H1 (cell line): Measurements from ENCODE around the gene CASK. TPM values are rescaled to one million over a fixed set of nuclear protein-coding genes. Genes with fewer than 3 reads are reported as not detected.

Experiments used
- ASH2L ChIP-seq: fragments of 200-600, 300-600 bp; sonication (generic); IDR thresholded peaks from one replicate; pipeline ENCODE4 v1.7.1; 2017; ENCODE audit warnings: low read length
- EP300 ChIP-seq, 2 experiments: IDR thresholded peaks; 1 replicate in 1 of 2; 2 replicates in 1 of 2; pipeline ENCODE4 v1.6.1; 2011 to 2012; ENCODE audit warnings: low read depth in 2 of 2, low read length in 2 of 2, mild to moderate bottlenecking in 2 of 2, borderline replicate concordance in 1 of 2, inconsistent platforms in 1 of 2, moderate library complexity in 1 of 2
- KDM1A ChIP-seq: fragments of 200-600, 300-600 bp; sonication (generic); IDR thresholded peaks from 2 replicates; pipeline ENCODE4 v1.7.1; 2016; ENCODE audit warnings: mild to moderate bottlenecking, low read length, borderline replicate concordance
- KDM4A ChIP-seq: IDR thresholded peaks from one replicate; pipeline ENCODE4 v1.7.1; 2012; ENCODE audit warnings: low read depth, mild to moderate bottlenecking, moderate library complexity, low read length, inconsistent platforms; ENCODE audit not compliant: severe bottlenecking
- polyA plus RNA-seq, 7 experiments: library from polyadenylated mRNA; depleted of rRNA in 3 of 7; stranded (reverse) in 5 of 7; unstranded in 2 of 7; fragments of >200 nt in 5 of 7; fragments of 200-250 nt in 2 of 7; gene quantifications; 1 replicate in 5 of 7; 2 replicates in 1 of 7; 4 replicates in 1 of 7; pipeline versions ENCODE4 v1.2.1 to v1.2.3, GENCODE V29; 2011 to 2013; ENCODE audit warnings: missing spikeins in 2 of 7, mixed read lengths in 2 of 7
- total RNA-seq: library from RNA; stranded (reverse); fragmentation: NEBNext Ultra II Directional; extraction: Animal tissue kit (Norgen Biotek cat#: 25700); gene quantifications from 2 replicates; pipeline ENCODE4 v1.2.1, GENCODE V29; 2021

The CASK gene
- total and polyA plus RNA-seq, 2 of the 8 experiments (the other 6 are each of a cell fraction or from before 2014, with no cell fraction given): 21.6 to 55.1 TPM

- TF ChIP-seq KDM4A (no peak), KDM1A (no peak), EP300 (IDR thresholded peaks at IDR 0.05; ENCODE audit: borderline replicate concordance in 1 of 2, low read depth in 2 of 2, low read length in 2 of 2) (no peak), ASH2L (no peak)
These were observed 48.0 kb upstream of the CASK start (continued) for GRCh38 chrX:41971346-41971745.
